ENCODE data around the gene TBCB. TPM values are rescaled to one million over a fixed set of nuclear protein-coding genes. Genes with fewer than 3 reads are reported as not detected.
A peak's percentile ranks its signal among the peaks of the same experiment; 100 is the strongest.

The TBCB gene
- polyA plus RNA-seq, 1 experiment = 186 TPM

- Histone ChIP-seq H3K27ac (ENCODE audit: low read depth, low read length) (no peak within 1 kb of the TSS), H3K4me3 (ENCODE audit: low read depth, low read length) (peak within 1 kb of the TSS; percentile 17; the same call in 1 of the 2 replicates), H3K9me3 (ENCODE audit: control insufficient read depth, insufficient read depth, low read length) (no peaks in the 10 kb centered on the region; the same call in 1 of the 2 replicates), H3K27me3 (ENCODE audit: control insufficient read depth, insufficient read depth, low read length) (no peaks in the 10 kb centered on the region)
- no peak for DNase-seq (ENCODE audit: low read depth, low spot score)
- CTCF ChIA-PET = interaction anchor here (0.9 to 1.1 kb wide), 3 partner anchors 18 to 92 kb away, joined by 3 to 4 read pairs (median 3); no protein-coding TSS in a partner anchor
- POLR2A ChIA-PET = interaction anchor here (0.7 kb wide), 1 partner anchor 22 kb away, joined by 3 read pairs; no protein-coding TSS in a partner anchor
- no peak for TF ChIP-seq CTCF (IDR thresholded peaks at IDR 0.05; ENCODE audit: low read depth, low read length)
Measured at GRCh38 chr19:36152352-36153091, 37.3 kb downstream of the TBCB start, which contains the start of gene COX7A1. Gene COX7A1, minus strand, starts transcription at chr19:36152447. Its CDS starts 40 bp downstream, at chr19:36152407.

- ChIA-PET POLR2A (interaction anchor here (0.7 kb wide), 1 partner anchor 23 kb away, joined by 3 read pairs; no protein-coding TSS in a partner anchor), CTCF (interaction anchor here (0.6 to 1.1 kb wide), 5 partner anchors 9 to 156 kb away, joined by 3 to 4 read pairs (median 3); no protein-coding TSS in a partner anchor)
- no peak overlapping the region for H3K4me3 ChIP-seq (ENCODE audit: low read depth, low read length)
- H3K27me3 ChIP-seq (ENCODE audit: control insufficient read depth, insufficient read depth, low read length) = no peaks in the 10 kb centered on the region
- H3K27ac ChIP-seq (ENCODE audit: low read depth, low read length) = no peak overlapping the region
- no peak for TF ChIP-seq CTCF (IDR thresholded peaks at IDR 0.05; ENCODE audit: low read depth, low read length)
- no peaks in the 10 kb centered on the region; the same call in 1 of the 2 replicates for H3K9me3 ChIP-seq (ENCODE audit: control insufficient read depth, insufficient read depth, low read length)
- DNase-seq (ENCODE audit: low read depth, low spot score) = no peak
Measured at GRCh38 chr19:36153126-36153525, 37.9 kb downstream of the TBCB start.

GRCh38 chr19:36160821-36161596 is 45.7 kb downstream of the TBCB start:
- H3K4me3 ChIP-seq (ENCODE audit: low read depth, low read length) = no peak overlapping the region
- ChIA-PET CTCF (interaction anchor here (0.6 kb wide), 1 partner anchor 47 kb away, joined by 3 read pairs; no protein-coding TSS in a partner anchor), POLR2A (interaction anchor here (0.5 kb wide), 1 partner anchor 32 kb away, joined by 7 read pairs; no protein-coding TSS in a partner anchor)
- H3K9me3 ChIP-seq (ENCODE audit: control insufficient read depth, insufficient read depth, low read length) = no peaks in the 10 kb centered on the region
- H3K27ac ChIP-seq (ENCODE audit: low read depth, low read length) = no peak overlapping the region
- no peaks in the 10 kb centered on the region for H3K27me3 ChIP-seq (ENCODE audit: control insufficient read depth, insufficient read depth, low read length)
- no peak for DNase-seq (ENCODE audit: low read depth, low spot score)
- no peak for TF ChIP-seq CTCF (IDR thresholded peaks at IDR 0.05; ENCODE audit: low read depth, low read length)

- Histone ChIP-seq H3K9me3 (ENCODE audit: control insufficient read depth, insufficient read depth, low read length) (no peaks in the 10 kb centered on the region), H3K27ac (ENCODE audit: low read depth, low read length) (no peak overlapping the region), H3K4me3 (ENCODE audit: low read depth, low read length) (no peak overlapping the region), H3K27me3 (ENCODE audit: control insufficient read depth, insufficient read depth, low read length) (no peaks in the 10 kb centered on the region)
- TF ChIP-seq CTCF (IDR thresholded peaks at IDR 0.05; ENCODE audit: low read depth, low read length) = no peak
- POLR2A ChIA-PET = interaction anchor here (0.6 kb wide), 1 partner anchor 38 kb away, joined by 10 read pairs; no protein-coding TSS in a partner anchor
- no peak for DNase-seq (ENCODE audit: low read depth, low spot score)
- CTCF ChIA-PET = no interaction called here
Measured at GRCh38 chr19:36163813-36164212, 48.5 kb downstream of the TBCB start.
